ELF-1 (cell line): ENCODE results near the gene TMEM161A.
"Not testable (repeated sequence)": the region's sequence is repeated elsewhere in the genome, so short reads cannot be mapped to it uniquely, and the experiment has no call there.

Experiments
- DNase-seq: peaks from one replicate; pipeline ENCODE4 v3.0.0-alpha.2; 2016; ENCODE audit warnings: low read depth, low spot score

TMEM161A gene

GRCh38 chr19:19155495-19156219 is 17.4 kb upstream of the TMEM161A start:
- DNase-seq = no peak

GRCh38 chr19:19154768-19155494 is 16.7 kb upstream of the TMEM161A start:
- DNase-seq = no peak

GRCh38 chr19:19152668-19153384 is 14.5 kb upstream of the TMEM161A start:
- DNase-seq = no peak

- DNase-seq = no peak
Measured at GRCh38 chr19:19151418-19151817, 13.1 kb upstream of the TMEM161A start.

- no peak for DNase-seq
Measured at GRCh38 chr19:19149435-19149834, 11.2 kb upstream of the TMEM161A start.

- DNase-seq = not testable (repeated sequence)
Measured at GRCh38 chr19:19148504-19148903, 10.2 kb upstream of the TMEM161A start.

GRCh38 chr19:19147344-19147743 is 9.1 kb upstream of the TMEM161A start:
- DNase-seq = no peak

- no peak for DNase-seq
Measured at GRCh38 chr19:19146865-19147264, 8.6 kb upstream of the TMEM161A start.

GRCh38 chr19:19145684-19146608 is 7.7 kb upstream of the TMEM161A start:
- DNase-seq = peak; percentile 90

GRCh38 chr19:19145281-19145680 is 7.0 kb upstream of the TMEM161A start:
- no peak for DNase-seq

GRCh38 chr19:19142347-19142746 is 4.1 kb upstream of the TMEM161A start:
- DNase-seq = no peak

GRCh38 chr19:19140476-19140875 is 2.2 kb upstream of the TMEM161A start:
- no peak for DNase-seq

- DNase-seq = no peak
Measured at GRCh38 chr19:19139876-19140229, 1.6 kb upstream of the TMEM161A start.

GRCh38 chr19:19137556-19138108 is 646 bp downstream of the TMEM161A start:
- DNase-seq = no peak

GRCh38 chr19:19135713-19136112 is 2.6 kb downstream of the TMEM161A start:
- DNase-seq = not testable (repeated sequence)

GRCh38 chr19:19134687-19135158 is 3.6 kb downstream of the TMEM161A start:
- peak; percentile 90 for DNase-seq

- no peak for DNase-seq
Measured at GRCh38 chr19:19133985-19134384, 4.3 kb downstream of the TMEM161A start.

- no peak for DNase-seq
Measured at GRCh38 chr19:19132912-19133311, 5.4 kb downstream of the TMEM161A start.

- no peak for DNase-seq
Measured at GRCh38 chr19:19131989-19132388, 6.3 kb downstream of the TMEM161A start.

- no peak for DNase-seq
Measured at GRCh38 chr19:19126102-19126501, 12.2 kb downstream of the TMEM161A start.

GRCh38 chr19:19123386-19123785 is 14.9 kb downstream of the TMEM161A start:
- no peak for DNase-seq
